Suppressor macrophage (primary cell): Measurements from ENCODE around the gene ARHGDIA.

ENCODE experiments used
- DNase-seq, 4 experiments: peaks; one replicate each; pipeline ENCODE4 v3.0.0-alpha.2; 2020 to 2022

Gene ARHGDIA

DNA sequence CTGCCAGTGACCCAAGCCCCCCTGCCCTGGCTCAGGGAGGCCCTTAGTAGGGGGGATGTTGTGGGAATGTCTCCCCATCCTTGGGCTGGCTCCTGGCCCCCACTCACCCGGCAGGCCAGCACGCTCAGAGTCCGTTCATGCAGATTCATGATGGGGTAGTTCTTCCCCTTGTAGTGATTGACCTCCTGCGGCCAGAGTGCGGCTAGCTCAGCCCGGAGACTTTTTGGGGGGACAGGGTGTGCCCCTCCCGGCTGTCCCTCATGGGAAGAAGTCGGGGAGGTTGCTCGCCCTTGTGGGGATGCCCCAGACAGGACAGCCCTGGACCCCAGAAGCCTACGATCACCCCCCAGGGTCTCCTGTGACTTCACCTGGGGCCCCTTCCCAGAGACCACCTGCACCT, 34.9 kb upstream of the ARHGDIA start:
- no peak for DNase-seq

DNA sequence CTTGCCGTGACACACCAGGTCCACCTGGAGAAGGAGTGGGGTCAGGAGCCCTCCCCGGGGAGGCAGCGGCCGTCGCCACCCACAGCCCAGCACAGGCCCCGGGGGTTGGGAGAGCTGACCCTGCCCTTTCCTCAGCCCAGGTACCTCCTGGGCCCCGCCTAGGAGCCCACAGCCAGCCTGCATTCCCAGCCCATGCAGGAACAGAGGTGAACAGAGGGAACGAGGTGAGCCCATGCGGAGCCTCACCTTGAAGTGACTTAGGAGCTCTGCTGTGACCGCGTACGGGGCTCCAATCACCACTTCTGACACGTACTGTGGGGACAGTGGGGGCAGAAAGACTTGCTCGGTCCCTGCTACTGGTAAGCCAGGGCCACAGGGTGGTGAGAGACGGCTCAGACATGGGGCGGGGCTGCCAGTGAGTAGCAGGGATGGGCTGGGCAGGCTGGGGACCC, 34.3 kb upstream of the ARHGDIA start:
- no peak for DNase-seq

DNA sequence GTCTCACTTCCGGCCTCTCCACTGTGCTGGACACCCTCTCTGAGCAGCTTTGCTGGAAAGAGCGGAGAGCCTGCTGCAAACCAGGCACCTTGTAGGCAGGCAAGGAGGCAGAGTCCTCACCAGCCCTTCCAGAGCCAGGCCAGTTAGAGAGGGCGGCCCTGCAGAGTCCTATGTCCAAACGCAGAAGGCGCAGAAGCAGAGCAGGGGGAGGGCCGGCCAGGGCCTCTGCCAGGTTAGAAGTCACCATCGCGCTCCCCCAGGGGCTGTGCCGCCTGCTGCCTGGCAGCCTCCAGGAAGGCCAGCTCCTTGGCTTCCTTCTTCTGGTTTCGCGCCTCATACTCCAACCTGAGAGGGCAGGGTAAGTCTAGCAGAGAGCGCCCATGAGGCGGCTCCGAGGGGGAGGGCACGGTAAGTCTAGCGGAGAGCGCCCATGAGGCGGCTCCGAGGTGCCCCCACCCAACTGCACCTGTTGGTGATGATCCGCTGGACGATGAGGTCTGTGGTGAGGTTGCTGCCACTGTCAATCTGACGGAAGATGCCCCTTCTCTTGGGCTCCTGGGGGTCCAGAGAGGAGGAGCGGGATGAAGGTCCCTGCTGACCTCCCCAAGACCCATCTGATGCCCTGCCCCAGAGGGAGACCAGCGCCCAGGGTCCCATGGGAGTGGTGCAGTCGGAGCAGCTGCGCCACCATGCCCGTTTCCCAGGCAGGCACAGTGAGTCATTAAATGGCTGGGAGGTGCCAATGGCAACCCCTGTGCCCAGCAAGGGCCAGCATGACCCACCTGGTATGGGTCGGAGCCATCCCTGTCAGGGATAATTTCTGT, 33.7 kb upstream of the ARHGDIA start:
- no peak for DNase-seq

DNA sequence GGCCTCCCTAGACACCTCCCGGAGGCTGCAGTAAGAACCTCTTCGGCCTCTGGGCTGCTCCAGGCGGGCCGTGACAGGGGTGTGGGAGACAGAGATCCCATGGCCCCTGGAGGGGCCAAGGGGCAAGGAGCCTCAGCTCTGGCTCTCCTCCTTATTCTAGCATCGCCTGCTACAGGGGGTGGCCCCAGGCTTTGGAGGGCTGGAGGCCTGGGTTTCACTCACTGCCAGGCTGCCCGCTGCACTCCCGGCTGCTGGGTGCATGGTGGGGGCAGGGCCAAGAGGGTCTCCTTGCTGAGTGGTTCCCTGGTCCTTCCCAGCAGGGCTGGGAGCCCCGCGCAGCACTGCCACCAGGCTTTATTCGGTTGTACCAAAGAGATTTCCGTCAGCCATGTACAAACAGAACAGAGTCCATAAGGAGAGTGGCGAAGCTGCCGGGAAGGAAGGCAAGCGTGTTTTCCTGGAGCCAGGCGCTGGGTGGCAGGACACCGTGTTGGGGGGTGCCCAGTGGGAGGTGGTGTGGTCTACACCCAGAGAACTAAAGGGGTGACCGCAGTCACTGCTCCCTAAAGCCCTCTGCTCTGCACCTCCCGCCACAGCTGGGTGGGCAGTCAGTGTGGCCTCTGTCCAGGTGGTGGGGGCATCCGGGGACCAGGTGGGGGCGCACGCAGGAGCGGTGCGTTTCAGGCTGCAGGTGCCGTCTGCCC, 32.9 kb upstream of the ARHGDIA start:
- DNase-seq, result no peak

DNA sequence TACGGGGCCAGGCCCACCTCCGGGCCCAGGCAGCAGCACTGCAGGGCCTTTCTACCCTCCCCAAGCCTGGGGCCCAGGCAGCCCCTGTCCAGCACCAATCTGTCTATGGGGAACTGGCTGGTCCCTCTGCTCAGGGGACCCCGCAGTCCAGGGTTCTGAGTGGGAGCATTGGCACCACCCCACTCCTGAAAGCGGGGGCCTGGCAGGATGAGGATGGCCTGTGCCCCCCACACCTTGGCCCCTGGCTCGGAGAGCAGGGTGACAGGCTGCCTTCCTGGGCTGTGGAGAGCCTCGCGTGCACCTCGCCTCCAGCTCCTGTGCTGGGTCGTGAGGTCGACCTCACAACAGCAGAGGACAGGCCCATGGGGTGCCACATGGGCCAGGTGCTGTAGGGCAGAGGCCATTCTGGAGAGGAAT, 32.3 kb upstream of the ARHGDIA start:
- DNase-seq, result no peak

DNA sequence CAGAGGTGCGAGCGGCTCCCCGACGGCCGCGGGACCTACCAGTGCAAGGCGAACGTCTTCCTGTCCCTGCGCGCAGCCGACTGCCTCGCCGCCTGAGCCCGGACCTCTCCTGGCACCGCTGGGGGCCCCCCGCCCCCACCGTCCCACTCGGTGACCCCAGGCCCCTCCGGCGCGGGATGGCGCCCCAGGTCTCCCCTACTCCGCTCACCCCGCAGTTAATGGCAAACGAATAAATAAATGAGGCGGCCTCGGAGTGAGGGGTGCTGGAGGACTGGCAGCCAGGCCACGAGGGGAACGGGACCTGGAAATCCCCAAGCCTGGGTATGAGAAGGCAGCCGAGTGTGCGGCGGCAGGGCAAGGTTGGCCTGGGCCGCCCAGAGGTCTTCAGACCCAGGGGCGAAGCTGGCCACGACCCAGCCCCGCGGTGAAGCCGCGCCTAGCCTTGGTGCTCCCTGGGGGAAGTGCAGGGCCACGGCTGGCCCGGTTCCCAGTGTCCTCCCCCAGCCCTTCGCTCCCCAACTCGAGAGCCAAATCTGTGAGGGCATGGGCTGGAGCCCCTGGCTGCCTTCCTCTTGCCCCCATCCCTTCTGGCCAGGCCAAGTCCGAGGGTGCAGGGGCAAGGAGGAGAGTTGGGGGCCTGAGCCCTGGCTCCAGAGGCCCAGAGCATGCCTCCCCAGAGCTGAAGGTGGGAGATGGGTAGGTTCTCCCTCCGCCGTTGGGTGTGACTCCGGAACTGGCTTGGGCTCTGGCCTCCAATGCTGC, 31.7 kb upstream of the ARHGDIA start:
- no peak for DNase-seq

DNA sequence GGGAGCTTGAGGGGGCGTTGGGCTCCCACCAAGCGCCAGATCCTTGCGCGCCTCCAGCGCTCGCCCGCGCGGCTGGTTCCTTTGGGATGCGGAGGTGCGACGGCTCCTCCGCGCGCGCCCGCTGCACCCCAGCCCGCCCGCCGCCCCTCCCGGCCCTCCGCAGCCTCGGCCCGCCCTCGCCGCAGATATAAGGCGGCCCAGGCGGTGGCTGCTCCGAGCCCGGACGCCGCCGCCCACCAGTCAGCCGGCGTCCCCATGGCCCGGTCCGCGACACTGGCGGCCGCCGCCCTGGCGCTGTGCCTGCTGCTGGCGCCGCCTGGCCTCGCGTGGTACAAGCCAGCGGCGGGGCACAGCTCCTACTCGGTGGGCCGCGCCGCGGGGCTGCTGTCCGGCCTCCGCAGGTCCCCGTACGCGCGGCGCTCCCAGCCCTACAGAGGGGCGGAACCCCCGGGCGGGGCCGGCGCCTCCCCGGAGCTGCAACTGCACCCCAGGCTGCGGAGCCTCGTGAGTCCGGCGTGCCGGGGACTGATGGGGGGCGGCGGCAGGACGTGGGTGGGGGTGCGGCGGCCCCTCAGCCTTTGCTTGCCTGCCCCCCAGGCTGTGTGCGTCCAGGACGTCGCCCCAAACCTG, 31.0 kb upstream of the ARHGDIA start, which contains the start of gene NPB:
Gene NPB, plus strand, starts transcription at position 216 of the 630 bp plus-strand sequence. Its CDS starts 40 bp downstream, at position 256.
- peak; percentile 27 to 67 (median 44) for DNase-seq

DNA sequence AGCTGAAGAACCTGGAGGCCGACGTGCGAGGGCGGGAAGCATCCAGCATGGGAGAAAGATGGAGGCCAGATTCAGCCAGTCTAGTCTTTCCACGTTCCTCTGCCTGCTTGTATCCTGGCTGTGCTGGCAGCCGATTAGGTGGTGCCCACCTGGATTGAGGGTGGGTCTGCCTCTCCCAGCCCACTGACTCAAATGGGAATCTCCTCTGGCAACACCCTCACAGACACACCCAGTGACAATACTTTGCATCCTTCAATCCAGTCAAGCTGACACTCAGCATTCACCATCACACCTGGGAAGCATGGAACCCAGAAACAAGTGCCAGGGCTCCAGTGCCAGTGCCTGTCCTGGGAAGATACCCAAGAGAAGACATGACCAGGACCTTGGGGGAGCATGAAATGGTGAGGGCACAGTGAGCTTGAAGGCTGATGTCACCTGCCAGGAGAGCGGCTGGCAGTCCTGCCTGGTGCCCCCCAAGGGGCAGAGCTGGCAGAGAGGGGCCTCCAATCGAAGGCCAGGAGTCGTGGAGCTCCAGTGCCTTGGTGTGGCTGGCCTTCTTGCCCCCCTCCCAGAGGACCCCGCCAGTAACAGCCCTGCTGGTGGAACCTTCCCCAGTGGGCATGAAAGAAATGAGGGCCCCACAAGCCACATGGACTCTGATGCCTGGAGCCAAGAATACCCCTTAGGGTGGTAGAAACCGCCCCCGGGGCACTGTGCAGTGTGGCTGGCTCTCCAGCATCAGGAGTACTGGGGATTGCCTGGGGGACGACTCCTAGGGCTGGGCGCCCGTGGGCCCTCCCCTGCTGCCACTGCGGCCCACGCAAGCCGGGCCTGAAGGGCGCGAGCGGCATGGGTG, 30.3 kb upstream of the ARHGDIA start:
- DNase-seq, result no peak

DNA sequence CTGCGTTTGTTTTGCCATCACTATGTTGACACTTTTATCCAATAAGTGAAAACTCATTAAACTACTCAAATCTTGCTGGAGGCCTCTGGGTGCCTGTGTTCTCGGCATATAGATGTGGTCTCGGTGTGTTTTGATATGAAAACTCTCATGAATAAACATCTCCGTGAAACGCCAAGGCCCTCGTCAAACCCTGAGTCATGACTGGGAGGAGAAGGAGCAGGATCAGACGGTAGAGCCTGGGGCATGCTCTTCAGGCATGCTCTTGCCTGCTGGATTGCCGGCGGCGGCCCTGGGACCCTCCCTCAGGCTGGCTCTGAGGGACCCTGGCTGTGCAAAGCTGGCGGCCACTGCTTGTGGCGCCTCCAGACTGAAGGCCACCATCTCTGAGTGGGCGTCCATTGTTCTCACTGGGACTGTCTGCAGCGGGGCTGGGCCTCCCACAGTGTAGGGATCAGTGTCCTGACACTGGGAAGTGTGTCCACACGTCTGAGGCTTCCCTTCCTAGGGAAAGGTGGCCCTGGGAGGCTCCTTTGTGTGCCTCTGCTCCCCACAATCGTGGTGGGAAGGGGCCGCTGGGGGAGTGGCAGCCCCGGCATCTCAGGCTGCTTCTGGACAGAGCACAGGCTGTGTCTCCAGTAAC, 29.2 kb upstream of the ARHGDIA start:
- DNase-seq, result no peak

DNA sequence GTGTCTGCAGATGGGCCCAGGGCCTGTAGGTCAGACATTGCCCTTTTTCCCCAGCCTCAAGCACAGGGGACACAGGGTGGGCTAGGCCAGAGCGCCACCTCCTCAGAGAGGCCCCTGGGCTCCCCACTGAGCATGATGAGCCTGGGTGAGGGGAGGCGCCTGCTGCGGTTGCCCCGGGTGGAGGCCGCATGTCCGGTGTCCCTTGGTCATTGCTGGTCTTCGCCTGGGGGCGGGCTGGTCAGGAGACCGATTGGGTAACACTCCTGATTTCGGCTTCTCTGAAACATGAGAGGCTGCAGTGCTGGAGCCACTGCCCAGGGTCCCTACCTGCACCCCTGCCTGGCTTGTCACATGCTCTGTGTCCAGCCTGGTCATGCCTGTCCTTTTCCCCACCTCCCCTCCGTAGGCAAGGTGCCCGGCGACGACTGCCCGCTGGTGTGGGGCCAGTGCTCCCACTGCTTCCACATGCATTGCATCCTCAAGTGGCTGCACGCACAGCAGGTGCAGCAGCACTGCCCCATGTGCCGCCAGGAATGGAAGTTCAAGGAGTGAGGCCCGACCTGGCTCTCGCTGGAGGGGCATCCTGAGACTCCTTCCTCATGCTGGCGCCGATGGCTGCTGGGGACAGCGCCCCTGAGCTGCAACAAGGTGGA, 28.5 kb upstream of the ARHGDIA start:
- no peak for DNase-seq

DNA sequence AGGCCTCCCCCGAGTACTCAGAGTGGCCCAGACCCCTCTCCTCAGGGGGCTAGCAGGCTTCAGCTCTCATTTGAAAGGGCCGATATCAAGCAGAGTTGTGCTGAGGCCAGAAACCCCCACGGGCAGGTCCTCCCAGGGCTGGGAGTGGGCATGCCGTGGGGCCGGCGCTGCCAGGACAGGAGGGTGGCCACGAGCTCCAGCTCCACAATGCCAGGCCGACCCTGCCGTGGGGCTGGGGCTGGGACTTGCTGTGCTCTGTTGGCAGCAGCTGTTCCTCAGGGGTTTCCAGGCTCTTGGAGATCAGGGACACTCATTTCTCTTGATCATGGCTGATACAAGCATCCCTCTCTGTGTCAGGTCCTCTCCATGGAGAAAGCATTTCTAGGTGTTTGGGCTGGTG, 27.7 kb upstream of the ARHGDIA start:
- no peak for DNase-seq

DNA sequence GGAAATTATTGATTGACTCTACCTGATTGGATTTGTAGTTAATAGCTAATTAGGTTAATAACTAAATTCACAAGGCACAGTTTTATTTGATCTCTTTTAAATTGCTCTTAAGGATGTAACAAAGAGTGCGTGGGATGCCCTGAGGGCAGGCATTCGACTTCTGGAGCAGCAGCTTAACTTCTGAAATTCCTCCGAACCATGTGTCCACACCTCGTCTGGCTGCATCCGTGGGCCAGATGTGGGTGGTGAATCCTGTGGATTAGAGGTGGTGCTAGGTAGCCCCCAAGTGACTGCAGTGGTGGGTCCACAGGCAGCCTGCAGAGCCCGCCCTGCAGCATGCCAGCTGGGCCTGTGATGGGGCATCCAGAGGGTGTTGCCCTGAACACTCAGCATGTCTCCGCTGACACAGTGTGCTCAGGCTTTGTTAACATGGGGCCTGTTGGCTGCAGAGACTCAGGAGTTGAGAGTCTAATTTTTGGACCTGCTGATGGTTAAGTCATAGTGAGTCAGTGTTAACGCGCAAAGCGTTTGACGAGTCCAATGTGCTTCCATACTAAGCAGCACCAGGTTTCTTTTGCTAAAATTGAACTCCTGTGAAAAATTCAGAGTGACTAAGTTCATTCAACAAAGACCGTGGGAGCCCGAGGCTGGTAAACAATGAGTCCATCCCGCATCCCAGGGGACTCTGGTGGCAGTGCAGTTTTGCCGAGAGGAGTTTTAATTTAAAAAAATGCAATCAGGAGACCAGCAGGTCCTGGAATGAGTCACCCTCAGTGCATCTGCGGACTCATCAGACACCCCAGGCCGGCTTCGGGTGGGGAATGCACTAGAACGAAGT, 27.1 kb upstream of the ARHGDIA start:
- DNase-seq, result no peak

DNA sequence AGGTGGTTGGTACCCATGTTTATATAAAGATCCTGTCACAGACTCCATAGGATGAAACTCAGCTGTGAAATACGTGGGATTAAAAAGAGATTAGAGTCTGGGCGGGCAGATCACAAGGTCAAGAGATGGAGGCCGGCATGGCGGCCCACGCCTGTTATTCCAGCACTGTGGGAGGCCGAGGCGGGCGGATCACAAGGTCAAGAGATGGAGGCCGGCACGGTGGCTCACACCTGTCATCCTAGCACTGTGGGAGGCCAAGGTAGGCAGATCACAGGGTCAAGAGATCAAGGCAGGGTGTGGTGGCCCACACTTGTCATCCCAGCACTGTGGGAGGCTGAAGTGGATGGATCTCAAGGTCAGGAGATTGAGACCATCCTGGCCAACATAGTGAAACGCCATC, 24.3 kb upstream of the ARHGDIA start:
- DNase-seq, result no peak

DNA sequence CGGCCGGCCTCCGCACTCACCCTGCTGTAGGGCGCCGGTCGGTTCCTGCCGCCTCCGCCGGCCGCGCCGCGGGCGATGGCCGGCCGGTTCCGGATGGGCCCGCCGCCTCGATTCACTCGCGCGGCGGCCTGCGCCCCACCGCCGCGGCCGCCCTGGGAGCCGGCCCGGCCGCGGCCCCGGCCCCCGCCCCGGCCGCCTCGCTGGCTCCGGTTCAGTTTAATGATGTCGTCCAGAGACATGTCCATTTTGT, 20.1 kb upstream of the ARHGDIA start:
- DNase-seq, result peak in 1 of 4 experiments; percentile 30

DNA sequence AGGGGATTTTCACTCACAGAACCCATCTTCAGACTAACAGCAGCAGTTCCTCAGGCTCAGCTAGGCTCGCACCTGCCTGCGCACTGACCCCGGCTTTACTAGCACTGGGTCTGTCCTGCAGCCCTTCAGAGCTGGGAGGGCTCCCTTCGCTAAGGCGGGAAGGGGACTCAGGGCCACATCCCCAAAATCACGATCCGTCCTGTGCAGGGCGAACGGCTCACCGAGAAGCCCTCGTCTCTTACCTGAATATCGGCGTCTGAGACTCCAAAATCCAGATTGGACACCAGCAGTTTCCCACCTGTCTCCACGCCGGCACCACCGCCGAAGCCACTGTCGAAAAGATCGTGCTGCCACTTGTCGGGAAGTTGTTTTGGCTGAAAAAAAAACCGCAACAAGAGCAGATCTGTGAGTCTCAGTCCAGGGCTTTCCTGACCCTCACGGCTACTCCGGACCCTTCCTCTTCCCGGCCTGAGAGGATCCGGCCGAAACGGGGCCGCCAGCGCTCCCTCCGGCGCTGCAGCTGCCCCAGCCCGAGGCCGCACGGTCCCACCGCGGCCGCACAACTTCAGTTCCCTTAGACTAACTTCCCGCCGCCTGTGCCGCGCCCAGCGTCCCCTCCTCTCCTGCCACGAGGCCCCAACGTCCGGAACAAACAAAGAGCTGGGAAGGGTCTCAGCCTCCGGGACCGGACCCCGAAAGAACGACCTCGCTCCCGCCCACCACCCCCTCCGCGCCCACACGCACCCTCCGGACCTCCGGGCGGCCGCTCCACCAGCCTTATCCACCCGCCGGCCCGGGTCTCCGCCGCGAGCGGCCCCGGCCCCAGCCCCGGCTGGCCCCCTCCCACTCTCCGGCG, 19.5 kb upstream of the ARHGDIA start:
- DNase-seq, result peak; percentile 64 to 80 (median 65)

DNA sequence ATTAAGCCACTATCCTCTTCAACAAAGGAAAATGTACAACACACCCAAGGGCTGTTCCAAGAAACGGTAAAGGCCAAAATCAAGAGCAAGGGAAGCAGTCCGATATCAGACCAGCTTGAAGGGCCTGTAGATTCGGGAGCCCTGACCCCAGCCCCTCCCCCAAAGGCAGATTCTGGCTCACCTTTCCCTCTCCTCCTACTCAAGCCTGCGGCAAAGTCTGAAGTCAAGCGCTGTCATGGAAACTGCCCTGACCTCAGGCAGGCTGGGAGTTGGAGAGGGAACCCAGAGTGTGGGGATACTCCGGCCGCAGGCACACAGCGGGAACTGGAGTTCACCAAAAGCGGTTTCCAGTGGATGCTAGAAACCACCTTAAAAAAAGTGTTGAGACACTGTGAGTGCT, 18.5 kb upstream of the ARHGDIA start:
- no peak for DNase-seq

DNA sequence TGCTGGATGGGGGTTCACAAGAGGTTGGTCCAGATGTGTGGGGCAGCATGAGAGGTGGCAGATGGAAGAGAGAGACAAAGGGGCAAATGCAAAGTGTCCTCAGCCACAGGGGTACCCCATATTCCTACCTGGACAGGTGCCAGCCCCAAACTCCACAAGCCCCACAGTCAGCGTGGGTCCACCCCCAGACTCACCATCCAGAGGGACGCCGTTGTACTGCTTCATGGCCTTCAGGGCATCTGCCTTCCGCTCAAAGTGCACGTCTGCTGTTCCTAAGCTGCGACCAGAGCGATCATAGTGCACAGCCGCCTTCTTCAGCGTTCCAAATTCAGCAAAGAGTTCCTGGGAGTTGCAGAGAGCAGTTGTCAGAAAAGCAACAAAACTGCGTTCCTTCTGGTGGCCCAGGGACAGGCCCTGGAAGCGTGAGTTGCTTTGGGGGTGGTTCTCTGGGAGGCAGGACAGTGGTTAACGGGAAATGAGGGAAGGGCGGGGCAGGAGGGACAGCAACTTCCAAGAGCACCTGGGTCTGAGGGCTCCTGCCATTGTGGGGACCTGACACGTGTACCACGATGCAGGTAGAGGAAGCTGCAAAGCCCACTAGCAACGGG, 18.0 kb upstream of the ARHGDIA start:
- DNase-seq, result no peak
